Panc1 (cell line): ENCODE measurements around the gene WDR4. TPM values are rescaled to one million over a fixed set of nuclear protein-coding genes. Genes with fewer than 3 reads are reported as not detected.

Experiments used
- ATAC-seq: fragments of 200-7000 bp; cut with Tn5 transposase; 2 replicates; pipeline ENCODE4 v1.9.1; 2020; ENCODE audit warnings: mild to moderate bottlenecking, moderate library complexity
- BruUV-seq: library from RNA; stranded (reverse); fragments of 400-500 nt; replicated peaks from 2 replicates; lab custom pipeline; 2021; lab: Mats Ljungman, UMichigan
- CTCF ChIA-PET: fragments of 300-600 bp; sonication (Branson Sonifier 250); formaldehyde crosslinking; loops from one replicate; lab custom pipeline; 2022; ENCODE audit warnings: antibody characterized with exemption; lab: Charles Lee
- POLR2A ChIA-PET: fragments of 300-600 bp; sonication (Branson Sonifier 250); formaldehyde crosslinking; loops from one replicate; lab custom pipeline; 2022; ENCODE audit warnings: antibody characterized with exemption; lab: Charles Lee
- DNase-seq: peaks from one replicate; pipeline ENCODE4 v3.0.0-alpha.2; 2010; ENCODE audit warnings: low read depth, low spot score
- H3K27ac ChIP-seq: 2 replicates; pipeline ENCODE4 v1.5.1; 2011; ENCODE audit warnings: mild to moderate bottlenecking, low read length, inconsistent platforms
- H3K27me3 ChIP-seq: fragments of 200-500 bp; sonication (Bioruptor generic); 2 replicates; pipeline ENCODE4 v1.6.0; 2014; ENCODE audit warnings: low read length, inconsistent platforms; ENCODE audit not compliant: control insufficient read depth, insufficient read depth
- H3K36me3 ChIP-seq: fragments of 200-500 bp; sonication (Bioruptor generic); 2 replicates; pipeline ENCODE4 v1.5.1; 2014; ENCODE audit warnings: inconsistent platforms, mild to moderate bottlenecking, low read length, moderate library complexity; ENCODE audit not compliant: control insufficient read depth, insufficient read depth
- H3K4me1 ChIP-seq: 2 replicates; pipeline ENCODE4 v1.5.1; 2011; ENCODE audit warnings: inconsistent platforms, mild to moderate bottlenecking, low read length, moderate library complexity; ENCODE audit not compliant: control insufficient read depth, insufficient read depth
- H3K4me3 ChIP-seq, 2 experiments: 2 replicates each; pipeline ENCODE4 v1.5.1; 2011 to 2012; ENCODE audit warnings: low read depth in 2 of 2, low read length in 2 of 2, mild to moderate bottlenecking in 2 of 2, inconsistent platforms in 1 of 2, moderate library complexity in 1 of 2
- H3K9me3 ChIP-seq: fragments of 200-500 bp; sonication (Bioruptor generic); 2 replicates; pipeline ENCODE4 v1.5.1; 2014; ENCODE audit warnings: low read depth, mild to moderate bottlenecking, inconsistent platforms, low read length, moderate library complexity; ENCODE audit not compliant: control insufficient read depth, insufficient read depth
- POLR2AphosphoS5 ChIP-seq: IDR thresholded peaks from 2 replicates; pipeline ENCODE4 v1.6.1; 2012; ENCODE audit warnings: mild to moderate bottlenecking, low read depth, low read length, moderate library complexity
- SIN3A ChIP-seq: IDR thresholded peaks from 2 replicates; pipeline ENCODE4 v1.6.1; 2012; ENCODE audit warnings: low read depth, mild to moderate bottlenecking, low read length, moderate library complexity, borderline replicate concordance; ENCODE audit not compliant: insufficient read depth
- TCF7L2 ChIP-seq: IDR thresholded peaks from 2 replicates; pipeline ENCODE4 v1.6.1; 2011; ENCODE audit warnings: mild to moderate bottlenecking, low read depth, low read length, inconsistent platforms
- in situ Hi-C: cut with HindIII; loops from 2 replicates; pipeline ENCODE4 v1.10.0; 2016; ENCODE audit warnings: low sequenced_read_pairs, low pct_unique_long_range_greater_than_20kb
- intact Hi-C: fragments of 100-400 bp; cut with micrococcal nuclease; formaldehyde crosslinking; loops from one replicate; pipeline ENCODE4 v1.10.0; 2022; ENCODE audit not compliant: unreplicated experiment
- total RNA-seq: library from RNA; stranded (reverse); gene quantifications from one replicate; pipeline ENCODE4 v1.2.1, GENCODE V29; 2021; ENCODE audit not compliant: unreplicated experiment
- TF ChIP-seq, protein P1 (sequence below), 2 experiments: IDR thresholded peaks; 2 replicates each; pipeline ENCODE4 v1.6.1; 2011 to 2012; ENCODE audit warnings: low read depth in 2 of 2, control low read depth in 1 of 2, low read length in 1 of 2, mild to moderate bottlenecking in 1 of 2, moderate library complexity in 1 of 2; ENCODE audit not compliant: insufficient read depth in 1 of 2
- TF ChIP-seq, protein P2 (sequence below): fragments of 450-650 bp; IDR thresholded peaks from 2 replicates; pipeline ENCODE4 v1.5.1; 2017; ENCODE audit warnings: mild to moderate bottlenecking

WDR4 gene
- total RNA-seq, 1 experiment from 2014 or later = 36.7 TPM

DNA sequence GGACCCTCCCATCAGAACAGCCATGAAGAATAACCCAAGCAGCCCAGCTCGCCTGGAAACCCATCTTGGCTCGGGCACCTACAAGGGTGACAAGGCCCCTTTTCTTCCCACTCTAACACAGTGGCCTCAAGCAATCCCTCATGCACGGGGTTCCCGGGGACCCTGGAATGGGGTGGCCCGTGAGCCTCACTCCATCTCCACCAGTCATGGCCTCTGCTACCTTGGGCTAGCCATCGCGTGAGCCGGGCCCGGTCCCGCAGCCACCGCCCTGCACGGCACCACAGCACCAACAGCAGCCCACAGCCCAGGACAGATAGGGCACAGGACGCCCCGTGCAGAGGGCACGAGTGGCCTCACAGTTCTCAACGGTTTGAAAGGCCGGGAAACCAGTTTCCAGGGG, 19.0 kb downstream of the WDR4 start:
- H3K9me3 ChIP-seq = no peaks in the 10 kb centered on the region
- intact Hi-C loops (no loop called here), in situ Hi-C loops (no loop called here)
- ChIA-PET CTCF (no interaction called here), POLR2A (no interaction called here)
- H3K27me3 ChIP-seq = no peaks in the 10 kb centered on the region
- no peak overlapping the region for H3K27ac ChIP-seq
- TF ChIP-seq, protein P1, sequence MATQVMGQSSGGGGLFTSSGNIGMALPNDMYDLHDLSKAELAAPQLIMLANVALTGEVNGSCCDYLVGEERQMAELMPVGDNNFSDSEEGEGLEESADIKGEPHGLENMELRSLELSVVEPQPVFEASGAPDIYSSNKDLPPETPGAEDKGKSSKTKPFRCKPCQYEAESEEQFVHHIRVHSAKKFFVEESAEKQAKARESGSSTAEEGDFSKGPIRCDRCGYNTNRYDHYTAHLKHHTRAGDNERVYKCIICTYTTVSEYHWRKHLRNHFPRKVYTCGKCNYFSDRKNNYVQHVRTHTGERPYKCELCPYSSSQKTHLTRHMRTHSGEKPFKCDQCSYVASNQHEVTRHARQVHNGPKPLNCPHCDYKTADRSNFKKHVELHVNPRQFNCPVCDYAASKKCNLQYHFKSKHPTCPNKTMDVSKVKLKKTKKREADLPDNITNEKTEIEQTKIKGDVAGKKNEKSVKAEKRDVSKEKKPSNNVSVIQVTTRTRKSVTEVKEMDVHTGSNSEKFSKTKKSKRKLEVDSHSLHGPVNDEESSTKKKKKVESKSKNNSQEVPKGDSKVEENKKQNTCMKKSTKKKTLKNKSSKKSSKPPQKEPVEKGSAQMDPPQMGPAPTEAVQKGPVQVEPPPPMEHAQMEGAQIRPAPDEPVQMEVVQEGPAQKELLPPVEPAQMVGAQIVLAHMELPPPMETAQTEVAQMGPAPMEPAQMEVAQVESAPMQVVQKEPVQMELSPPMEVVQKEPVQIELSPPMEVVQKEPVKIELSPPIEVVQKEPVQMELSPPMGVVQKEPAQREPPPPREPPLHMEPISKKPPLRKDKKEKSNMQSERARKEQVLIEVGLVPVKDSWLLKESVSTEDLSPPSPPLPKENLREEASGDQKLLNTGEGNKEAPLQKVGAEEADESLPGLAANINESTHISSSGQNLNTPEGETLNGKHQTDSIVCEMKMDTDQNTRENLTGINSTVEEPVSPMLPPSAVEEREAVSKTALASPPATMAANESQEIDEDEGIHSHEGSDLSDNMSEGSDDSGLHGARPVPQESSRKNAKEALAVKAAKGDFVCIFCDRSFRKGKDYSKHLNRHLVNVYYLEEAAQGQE (IDR thresholded peaks at IDR 0.05; ENCODE audit: insufficient read depth in 1 of 2, low read depth in 2 of 2, low read length in 1 of 2) = no peak
- TF ChIP-seq POLR2AphosphoS5 (no peak), SIN3A (no peak), TCF7L2 (no peak)
- TF ChIP-seq, protein P2, sequence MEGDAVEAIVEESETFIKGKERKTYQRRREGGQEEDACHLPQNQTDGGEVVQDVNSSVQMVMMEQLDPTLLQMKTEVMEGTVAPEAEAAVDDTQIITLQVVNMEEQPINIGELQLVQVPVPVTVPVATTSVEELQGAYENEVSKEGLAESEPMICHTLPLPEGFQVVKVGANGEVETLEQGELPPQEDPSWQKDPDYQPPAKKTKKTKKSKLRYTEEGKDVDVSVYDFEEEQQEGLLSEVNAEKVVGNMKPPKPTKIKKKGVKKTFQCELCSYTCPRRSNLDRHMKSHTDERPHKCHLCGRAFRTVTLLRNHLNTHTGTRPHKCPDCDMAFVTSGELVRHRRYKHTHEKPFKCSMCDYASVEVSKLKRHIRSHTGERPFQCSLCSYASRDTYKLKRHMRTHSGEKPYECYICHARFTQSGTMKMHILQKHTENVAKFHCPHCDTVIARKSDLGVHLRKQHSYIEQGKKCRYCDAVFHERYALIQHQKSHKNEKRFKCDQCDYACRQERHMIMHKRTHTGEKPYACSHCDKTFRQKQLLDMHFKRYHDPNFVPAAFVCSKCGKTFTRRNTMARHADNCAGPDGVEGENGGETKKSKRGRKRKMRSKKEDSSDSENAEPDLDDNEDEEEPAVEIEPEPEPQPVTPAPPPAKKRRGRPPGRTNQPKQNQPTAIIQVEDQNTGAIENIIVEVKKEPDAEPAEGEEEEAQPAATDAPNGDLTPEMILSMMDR = no peak
- no TSS peak for BruUV-seq
- DNase-seq (no peak), ATAC-seq (no peak)
- H3K4me1 ChIP-seq = no peaks in the 10 kb centered on the region
- H3K36me3 ChIP-seq = peaks cover 6% of the 10 kb centered on the region; the same call in 1 of the 2 replicates
- H3K4me3 ChIP-seq = no peak overlapping the region

DNA sequence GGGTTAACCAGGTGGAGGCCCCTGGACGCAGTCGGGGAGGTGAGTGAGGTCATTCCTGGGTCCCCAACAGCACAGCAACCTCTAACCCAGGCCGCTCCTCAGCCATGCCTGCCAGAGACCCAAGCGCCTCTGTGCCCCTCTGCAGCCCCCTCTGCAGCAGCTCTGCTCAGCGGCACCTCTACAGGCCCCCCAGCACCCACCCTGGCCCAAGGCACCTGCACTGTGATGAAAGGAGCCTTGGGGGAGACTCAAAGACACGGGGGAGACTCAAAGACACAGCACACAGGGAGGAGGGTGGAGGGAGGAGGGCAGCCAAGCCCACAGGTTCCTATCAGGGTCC, 19.5 kb downstream of the WDR4 start:
- in situ Hi-C loops = no loop called here
- intact Hi-C loops = no loop called here
- no peak overlapping the region for H3K4me3 ChIP-seq
- DNase-seq (no peak), ATAC-seq (no peak)
- no peaks in the 10 kb centered on the region for H3K9me3 ChIP-seq
- TF ChIP-seq, protein P2 = no peak
- TF ChIP-seq, protein P1 (IDR thresholded peaks at IDR 0.05; ENCODE audit: insufficient read depth in 1 of 2, low read depth in 2 of 2, low read length in 1 of 2) = no peak
- TF ChIP-seq TCF7L2 (no peak), POLR2AphosphoS5 (no peak), SIN3A (no peak)
- H3K27me3 ChIP-seq = no peaks in the 10 kb centered on the region
- no peaks in the 10 kb centered on the region for H3K4me1 ChIP-seq
- no TSS peak for BruUV-seq
- H3K27ac ChIP-seq = no peak overlapping the region
- peaks cover 6% of the 10 kb centered on the region; the same call in 1 of the 2 replicates for H3K36me3 ChIP-seq
- ChIA-PET POLR2A (no interaction called here), CTCF (no interaction called here)
